Stimulated activated CD4-positive, alpha-beta T cell treated with anti-CD3 and anti-CD28 coated beads, Interleukin-1b, Interleukin-23, amount 100 ng/mL, for 24 hours (primary cell): Measurements from ENCODE around the gene SPATS1.
"Not testable (repeated sequence)": the region's sequence is repeated elsewhere in the genome, so short reads cannot be mapped to it uniquely, and the experiment has no call there.

ENCODE experiments used
- DNase-seq, 4 experiments: peaks; one replicate each; pipeline ENCODE4 v3.0.0-alpha.2; 2020; ENCODE audit warnings: low read depth in 4 of 4, low spot score in 1 of 4

The SPATS1 gene

GRCh38 chr6:44341095-44341890 is 1.2 kb upstream of the SPATS1 start:
- DNase-seq = no peak

- no peak for DNase-seq
Measured at GRCh38 chr6:44342052-44342451, 398 bp upstream of the SPATS1 start.

GRCh38 chr6:44346818-44347217 is 4.4 kb downstream of the SPATS1 start:
- not testable (repeated sequence) for DNase-seq

- no peak for DNase-seq
Measured at GRCh38 chr6:44349904-44350649, 7.6 kb downstream of the SPATS1 start.

GRCh38 chr6:44350650-44350994 is 8.2 kb downstream of the SPATS1 start:
- DNase-seq = not testable (repeated sequence)

- DNase-seq = no peak
Measured at GRCh38 chr6:44352259-44352658, 9.8 kb downstream of the SPATS1 start.

- no peak for DNase-seq
Measured at GRCh38 chr6:44353336-44353735, 10.9 kb downstream of the SPATS1 start.

GRCh38 chr6:44355640-44356039 is 13.2 kb downstream of the SPATS1 start:
- no peak for DNase-seq

- no peak for DNase-seq
Measured at GRCh38 chr6:44356487-44356886, 14.0 kb downstream of the SPATS1 start.

GRCh38 chr6:44359973-44360372 is 17.5 kb downstream of the SPATS1 start:
- no peak for DNase-seq

GRCh38 chr6:44361947-44362346 is 19.5 kb downstream of the SPATS1 start:
- no peak for DNase-seq

GRCh38 chr6:44363377-44363926 is 21.0 kb downstream of the SPATS1 start:
- no peak for DNase-seq

- DNase-seq = no peak
Measured at GRCh38 chr6:44366781-44367180, 24.3 kb downstream of the SPATS1 start.

GRCh38 chr6:44367681-44368080 is 25.2 kb downstream of the SPATS1 start:
- no peak for DNase-seq

- no peak for DNase-seq
Measured at GRCh38 chr6:44373051-44373450, 30.6 kb downstream of the SPATS1 start.

GRCh38 chr6:44373787-44374186 is 31.3 kb downstream of the SPATS1 start:
- DNase-seq = no peak

- no peak for DNase-seq
Measured at GRCh38 chr6:44375071-44375470, 32.6 kb downstream of the SPATS1 start.

GRCh38 chr6:44377484-44377883 is 35.0 kb downstream of the SPATS1 start:
- DNase-seq = no peak

- DNase-seq = no peak
Measured at GRCh38 chr6:44377971-44378370, 35.5 kb downstream of the SPATS1 start.

GRCh38 chr6:44381739-44382138 is 39.3 kb downstream of the SPATS1 start:
- DNase-seq = no peak

- DNase-seq = no peak
Measured at GRCh38 chr6:44386364-44386928, 44.0 kb downstream of the SPATS1 start.

GRCh38 chr6:44386929-44387345 is 44.5 kb downstream of the SPATS1 start:
- no peak for DNase-seq
